Endometrium (tissue), 2 donors: ENCODE data around the gene LURAP1L.

Source experiments
- FAIRE-seq: peaks from 2 replicates; lab custom pipeline; 2012; peaks lifted over from hg19 to GRCh38; lab: Jason Lieb, UNC
- donor health status: control.
- donor health status: control.

LURAP1L gene

GRCh38 chr9:12813960-12814876, 39.4 kb downstream of the LURAP1L start:
- FAIRE-seq: peak; percentile 65

- no peak for FAIRE-seq
Observed at GRCh38 chr9:12814877-12815237, 40.0 kb downstream of the LURAP1L start.

GRCh38 chr9:12815888-12816287, 41.1 kb downstream of the LURAP1L start:
- FAIRE-seq: no peak

- no peak for FAIRE-seq
Observed at GRCh38 chr9:12816656-12817101, 41.9 kb downstream of the LURAP1L start.

- no peak for FAIRE-seq
Observed at GRCh38 chr9:12817702-12818101, 42.9 kb downstream of the LURAP1L start.

- FAIRE-seq: no peak
Observed at GRCh38 chr9:12818431-12819000, 43.7 kb downstream of the LURAP1L start.

GRCh38 chr9:12819436-12820185, 44.8 kb downstream of the LURAP1L start:
- FAIRE-seq: no peak

- FAIRE-seq: no peak
Observed at GRCh38 chr9:12822111-12822510, 47.3 kb downstream of the LURAP1L start.

GRCh38 chr9:12826924-12827565, 52.2 kb downstream of the LURAP1L start:
- FAIRE-seq: no peak

GRCh38 chr9:12833701-12834100, 58.9 kb downstream of the LURAP1L start:
- FAIRE-seq: peak; percentile 21

- FAIRE-seq: no peak
Observed at GRCh38 chr9:12838546-12838945, 63.7 kb downstream of the LURAP1L start.

GRCh38 chr9:12843735-12844134, 68.9 kb downstream of the LURAP1L start:
- no peak for FAIRE-seq

GRCh38 chr9:12846035-12846434, 71.2 kb downstream of the LURAP1L start:
- no peak for FAIRE-seq

- FAIRE-seq: no peak
Observed at GRCh38 chr9:12847561-12847960, 72.7 kb downstream of the LURAP1L start.

- peak; percentile 96 for FAIRE-seq
Observed at GRCh38 chr9:12849486-12850003, 74.7 kb downstream of the LURAP1L start.

GRCh38 chr9:12851341-12852090, 76.7 kb downstream of the LURAP1L start:
- FAIRE-seq: no peak

- no peak for FAIRE-seq
Observed at GRCh38 chr9:12853051-12853450, 78.2 kb downstream of the LURAP1L start.

GRCh38 chr9:12854221-12854620, 79.4 kb downstream of the LURAP1L start:
- FAIRE-seq: no peak

GRCh38 chr9:12855066-12855465, 80.2 kb downstream of the LURAP1L start:
- FAIRE-seq: no peak

GRCh38 chr9:12856603-12857002, 81.8 kb downstream of the LURAP1L start:
- FAIRE-seq: no peak

- FAIRE-seq: no peak
Observed at GRCh38 chr9:12859704-12860251, 85.0 kb downstream of the LURAP1L start.
